ENCODE data around the gene USP2. TPM values are rescaled to one million over a fixed set of nuclear protein-coding genes. Genes with fewer than 3 reads are reported as not detected.

USP2 gene
- total RNA-seq, 1 donor from 2014 or later: 0.26 TPM

DNA sequence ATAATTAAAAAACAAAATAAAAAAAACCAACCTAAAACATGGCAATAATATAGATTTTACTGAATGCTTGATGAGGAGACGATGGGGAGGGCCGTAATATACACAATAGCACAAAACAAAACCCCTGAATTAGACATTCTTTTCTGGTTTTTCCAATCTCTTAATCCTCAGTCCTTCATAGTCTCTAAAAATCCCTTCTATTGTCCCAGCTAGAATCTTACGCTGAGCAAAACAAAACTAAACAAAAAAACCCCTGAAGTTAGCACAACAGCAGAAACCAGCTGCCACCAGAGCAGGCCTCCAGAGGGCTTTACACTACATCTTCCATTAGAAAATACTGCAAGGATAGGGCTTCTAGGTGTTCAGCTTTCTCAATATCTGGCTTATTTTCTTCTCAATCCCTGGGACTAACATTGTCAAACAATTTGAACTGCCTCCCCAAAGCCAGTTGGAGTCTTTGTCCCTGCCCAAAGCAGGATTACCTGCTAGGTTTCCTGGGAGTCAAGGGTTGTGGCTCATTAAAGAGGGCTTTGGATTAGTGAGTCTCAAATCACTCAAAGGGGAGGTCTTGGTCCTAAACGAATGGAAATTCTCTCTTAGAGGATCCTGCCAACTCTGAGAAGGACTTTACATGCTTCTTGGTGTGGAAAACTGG is 49.3 kb downstream of the USP2 start:
- TF ChIP-seq, protein P1, sequence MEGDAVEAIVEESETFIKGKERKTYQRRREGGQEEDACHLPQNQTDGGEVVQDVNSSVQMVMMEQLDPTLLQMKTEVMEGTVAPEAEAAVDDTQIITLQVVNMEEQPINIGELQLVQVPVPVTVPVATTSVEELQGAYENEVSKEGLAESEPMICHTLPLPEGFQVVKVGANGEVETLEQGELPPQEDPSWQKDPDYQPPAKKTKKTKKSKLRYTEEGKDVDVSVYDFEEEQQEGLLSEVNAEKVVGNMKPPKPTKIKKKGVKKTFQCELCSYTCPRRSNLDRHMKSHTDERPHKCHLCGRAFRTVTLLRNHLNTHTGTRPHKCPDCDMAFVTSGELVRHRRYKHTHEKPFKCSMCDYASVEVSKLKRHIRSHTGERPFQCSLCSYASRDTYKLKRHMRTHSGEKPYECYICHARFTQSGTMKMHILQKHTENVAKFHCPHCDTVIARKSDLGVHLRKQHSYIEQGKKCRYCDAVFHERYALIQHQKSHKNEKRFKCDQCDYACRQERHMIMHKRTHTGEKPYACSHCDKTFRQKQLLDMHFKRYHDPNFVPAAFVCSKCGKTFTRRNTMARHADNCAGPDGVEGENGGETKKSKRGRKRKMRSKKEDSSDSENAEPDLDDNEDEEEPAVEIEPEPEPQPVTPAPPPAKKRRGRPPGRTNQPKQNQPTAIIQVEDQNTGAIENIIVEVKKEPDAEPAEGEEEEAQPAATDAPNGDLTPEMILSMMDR (IDR thresholded peaks at IDR 0.05; ENCODE audit: insufficient read depth, low read length, severe bottlenecking): no peak
- FAIRE-seq (no peak), DNase-seq (ENCODE audit: low read depth) (no peak)
- H3K27me3 ChIP-seq (ENCODE audit: control insufficient read depth, insufficient read depth, low read length): no peaks in the 10 kb centered on the region
- H3K36me3 ChIP-seq (ENCODE audit: control insufficient read depth, insufficient read depth, low read length): peaks cover 5% of the 10 kb centered on the region
- no peak overlapping the region for H3K4me3 ChIP-seq (ENCODE audit: low read depth, low read length)

DNA sequence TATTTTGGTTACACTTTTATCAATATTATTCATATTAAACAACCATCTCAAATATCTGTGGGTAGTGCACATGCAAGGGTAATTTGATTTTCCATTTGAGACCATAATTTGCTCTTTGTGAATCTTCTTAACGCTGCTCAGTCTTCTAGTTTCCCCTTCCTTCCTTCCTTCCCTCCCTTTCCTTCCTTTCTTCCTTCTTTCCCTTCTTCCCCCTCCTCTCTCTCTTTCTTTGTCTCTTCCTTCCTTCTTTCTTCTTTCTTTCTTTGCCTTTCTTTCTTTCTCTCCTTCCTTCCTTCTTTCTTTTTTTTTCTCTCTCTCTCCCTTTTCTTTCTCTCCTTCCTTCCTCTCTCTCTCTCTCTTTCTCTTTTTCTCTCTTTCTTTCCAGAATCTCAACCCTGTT is 51.3 kb downstream of the USP2 start:
- Histone ChIP-seq H3K27me3 (ENCODE audit: control insufficient read depth, insufficient read depth, low read length) (no peaks in the 10 kb centered on the region), H3K4me3 (ENCODE audit: low read depth, low read length) (no peak overlapping the region), H3K36me3 (ENCODE audit: control insufficient read depth, insufficient read depth, low read length) (no peaks in the 10 kb centered on the region)
- TF ChIP-seq, protein P1 (IDR thresholded peaks at IDR 0.05; ENCODE audit: insufficient read depth, low read length, severe bottlenecking): no peak
- no peak for FAIRE-seq
- DNase-seq (ENCODE audit: low read depth): no peak

DNA sequence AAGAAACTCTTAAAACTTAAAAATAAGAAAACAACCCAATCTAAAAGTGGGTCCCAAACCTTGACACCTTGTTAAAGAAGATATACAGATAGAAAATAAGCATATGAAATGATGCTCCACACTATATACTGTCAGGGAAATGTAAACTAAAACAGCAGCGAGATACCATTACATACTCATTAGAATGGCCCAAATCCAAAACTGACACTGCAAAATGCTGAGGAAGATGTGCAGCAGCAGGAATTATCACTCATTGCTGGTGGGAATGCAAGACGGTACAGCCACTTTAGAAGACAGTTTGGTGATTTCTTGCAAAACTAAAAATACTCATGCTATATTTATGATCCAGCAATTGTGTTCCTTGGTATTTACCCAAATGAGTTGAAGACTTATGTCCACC is 52.2 kb downstream of the USP2 start:
- DNase-seq (ENCODE audit: low read depth) (no peak), FAIRE-seq (no peak)
- H3K36me3 ChIP-seq (ENCODE audit: control insufficient read depth, insufficient read depth, low read length): no peaks in the 10 kb centered on the region
- no peak overlapping the region for H3K4me3 ChIP-seq (ENCODE audit: low read depth, low read length)
- TF ChIP-seq, protein P1 (IDR thresholded peaks at IDR 0.05; ENCODE audit: insufficient read depth, low read length, severe bottlenecking): no peak
- no peaks in the 10 kb centered on the region for H3K27me3 ChIP-seq (ENCODE audit: control insufficient read depth, insufficient read depth, low read length)

DNA sequence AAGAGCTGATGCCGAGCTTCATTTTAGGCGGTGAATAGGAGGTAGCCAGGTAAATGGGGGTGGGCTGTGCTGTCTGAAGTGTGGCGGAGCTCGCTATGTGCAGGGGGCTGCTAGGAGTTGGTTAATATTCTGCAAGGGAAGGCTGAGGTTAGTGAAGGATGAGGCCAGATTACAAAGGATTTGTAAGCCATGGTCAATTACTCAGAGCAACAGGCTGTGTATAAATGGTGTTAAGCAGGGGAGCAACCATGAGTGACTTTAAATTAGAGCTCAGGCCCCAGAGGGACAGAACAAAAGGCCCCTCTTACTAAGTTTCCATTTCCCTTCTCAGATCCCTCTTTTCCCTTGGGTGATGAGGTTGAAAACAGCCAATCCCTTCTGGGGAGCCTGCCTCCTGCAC is 57.3 kb downstream of the USP2 start:
- no peaks in the 10 kb centered on the region for H3K36me3 ChIP-seq (ENCODE audit: control insufficient read depth, insufficient read depth, low read length)
- TF ChIP-seq, protein P1 (IDR thresholded peaks at IDR 0.05; ENCODE audit: insufficient read depth, low read length, severe bottlenecking): no peak
- H3K27me3 ChIP-seq (ENCODE audit: control insufficient read depth, insufficient read depth, low read length): no peaks in the 10 kb centered on the region
- no peak for FAIRE-seq
- H3K4me3 ChIP-seq (ENCODE audit: low read depth, low read length): no peak overlapping the region
- DNase-seq (ENCODE audit: low read depth): no peak

DNA sequence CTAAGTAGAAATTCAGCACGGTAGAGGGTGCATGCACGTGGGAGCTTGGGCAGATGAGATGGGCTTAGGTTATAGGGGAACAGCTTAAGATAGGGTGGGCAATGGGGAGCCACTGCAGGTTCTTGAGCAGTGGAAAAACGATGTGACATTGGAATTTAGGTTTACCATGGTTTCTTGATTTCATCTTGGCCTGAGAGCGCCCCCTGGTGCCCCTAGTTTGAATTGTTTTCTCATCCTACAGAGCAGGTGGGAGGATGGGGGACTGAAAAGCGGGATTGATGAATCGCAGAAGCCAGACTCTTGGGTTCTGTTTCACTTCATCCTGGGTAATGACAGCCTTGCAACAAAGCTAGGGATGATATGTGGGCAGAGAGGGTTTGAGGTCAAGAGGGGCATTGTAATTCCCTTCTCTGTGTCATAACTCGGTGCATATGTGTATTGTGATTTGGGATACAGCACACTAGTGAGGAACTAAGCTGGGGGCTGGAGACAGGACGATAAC is 57.9 kb downstream of the USP2 start:
- Histone ChIP-seq H3K4me3 (ENCODE audit: low read depth, low read length) (no peak overlapping the region), H3K27me3 (ENCODE audit: control insufficient read depth, insufficient read depth, low read length) (no peaks in the 10 kb centered on the region), H3K36me3 (ENCODE audit: control insufficient read depth, insufficient read depth, low read length) (no peaks in the 10 kb centered on the region)
- TF ChIP-seq, protein P1 (IDR thresholded peaks at IDR 0.05; ENCODE audit: insufficient read depth, low read length, severe bottlenecking): peak; percentile 78
- FAIRE-seq: no peak
- DNase-seq (ENCODE audit: low read depth): peak; percentile 53

Data from bronchial epithelial cell (primary cell).